Adrenal gland (tissue), 12 donors: ENCODE results near the gene STXBP5. TPM values are rescaled to one million over a fixed set of nuclear protein-coding genes. Genes with fewer than 3 reads are reported as not detected.

ENCODE experiments used
- DNase-seq, 7 donors: peaks; one replicate each; pipeline ENCODE4 v3.0.0-alpha.2; 2019 to 2020
- H3K27ac ChIP-seq, 5 donors: fragments of 200-600 bp; sonication (generic) in 4 of 5; 1 replicate in 3 of 5; 2 replicates in 2 of 5; pipeline versions ENCODE4 v1.5.1 to v1.8.0; 2016 to 2020; ENCODE audit warnings: mild to moderate bottlenecking in 1 of 5
- H3K27me3 ChIP-seq: fragments of 200-600 bp; 2 replicates; pipeline ENCODE4 v1.8.0; 2021
- H3K36me3 ChIP-seq, 2 donors: fragments of 200-600 bp; replicated peaks in 1 of 2; 1 replicate in 1 of 2; 2 replicates in 1 of 2; pipeline versions ENCODE4 v1.5.1 to v1.8.0; 2018 to 2022
- H3K4me1 ChIP-seq, 2 donors: fragments of 200-600 bp; replicated peaks in 1 of 2; 1 replicate in 1 of 2; 2 replicates in 1 of 2; pipeline versions ENCODE4 v1.5.1 to v1.8.0; 2018 to 2021
- H3K4me3 ChIP-seq, 4 donors: fragments of 200-600 bp; sonication (generic) in 3 of 4; one replicate each; pipeline ENCODE4 v1.5.1; 2016 to 2018
- H3K9me3 ChIP-seq, 3 donors: fragments of 200-600 bp; sonication (generic) in 1 of 3; replicated peaks in 1 of 3; 1 replicate in 2 of 3; 2 replicates in 1 of 3; pipeline versions ENCODE4 v1.5.1 to v1.8.0; 2016 to 2021
- POLR2A ChIP-seq, 2 donors: fragments of 450-650 bp; IDR thresholded peaks; one replicate each; pipeline ENCODE4 v1.6.1; 2017; ENCODE audit warnings: antibody characterized with exemption in 2 of 2, mild to moderate bottlenecking in 2 of 2, moderate library complexity in 1 of 2
- WGBS, 4 donors: extraction: QIAGEN DNeasy Blood & Tissue Kit in 2 of 4; methylation state at CpG; one replicate each; pipeline versions ENCODE4 v1.1.5 to v1.1.7; 2013 to 2017; 5-methylcytosine and 5-hydroxymethylcytosine counted together
- intact Hi-C, 2 donors: fragments of 100-400 bp; cut with DNase I; formaldehyde crosslinking; loops; one replicate each; pipeline versions ENCODE4 v1.14.1 to v1.15.0; 2022 to 2023
- polyA plus RNA-seq, 3 donors: library from polyadenylated mRNA; stranded (reverse); fragments of 200-250 nt in 2 of 3; fragments of 350-450 nt in 1 of 3; fragmentation: Illumina TruSeq in 1 of 3; extraction: RNeasy Lipid Tissue Mini Kit (QIAGEN cat#74804) in 1 of 3; gene quantifications; one replicate each; pipeline ENCODE4 v1.2.3, GENCODE V29; 2013 to 2014
- total RNA-seq, 9 donors: library from RNA; depleted of rRNA in 4 of 9; stranded (reverse); fragments of >200 nt in 4 of 9; fragments of 120-200 nt in 1 of 9; fragmentation: NEBNext Ultra II Directional in 1 of 9; extraction: Animal tissue kit (Norgen Biotek cat#: 25700) in 1 of 9; gene quantifications; one replicate each; pipeline versions ENCODE4 v1.1.0 to v1.2.4, GENCODE V29; 2013 to 2023
- TF ChIP-seq, protein P1 (sequence below), 6 experiments: fragments of 450-650 bp in 4 of 6; fragments of 200-600 bp in 2 of 6; sonication (generic) in 1 of 6; IDR thresholded peaks; 1 replicate in 5 of 6; 2 replicates in 1 of 6; pipeline versions ENCODE4 v1.5.1 to v1.8.0; 2016 to 2021; ENCODE audit warnings: antibody characterized with exemption in 6 of 6, mild to moderate bottlenecking in 2 of 6, moderate library complexity in 1 of 6
- donor health status: healthy with polysubstance abuse.
- donor health status: Bipolar disorder and iron deficiency.
- donor health status: DM: yes; HTN: yes; CAD: no.
- donor health status: DM: no; HTN: no; CAD: no.
- donor health status: DM: no; HTN: no; CAD: no.
- donor health status: DM: yes; HTN: yes; CAD: no.

The STXBP5 gene
- total and polyA plus RNA-seq, 12 donors, result 18.0 to 66.3 (median 30.1) TPM

DNA sequence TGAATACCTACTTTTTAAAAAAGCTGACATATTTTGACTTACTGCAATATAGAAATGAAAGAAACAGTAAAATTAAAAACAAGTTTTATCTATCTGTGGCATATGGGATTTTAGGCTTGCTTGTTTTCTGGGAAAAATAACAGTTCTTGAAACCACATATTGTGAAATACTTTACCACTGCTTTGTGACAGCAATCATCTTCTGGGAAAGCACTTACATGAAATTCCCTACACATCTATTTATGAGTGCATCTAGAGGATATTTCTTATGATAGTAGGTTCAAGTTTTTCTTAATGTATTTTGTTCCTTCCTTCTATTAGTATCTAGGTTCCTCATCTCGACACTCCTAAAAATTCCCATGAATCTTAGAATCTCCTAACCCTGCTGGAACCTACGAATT is 75.2 kb downstream of the STXBP5 start:
- intact Hi-C loops, result no loop called here
- WGBS, 4 donors, result 62 to 85% (median 75%) methylated on average over 2 of the region's 2 CpGs
- peaks cover 0 to 12% of the 10 kb centered on the region in 2 donors for H3K4me1 ChIP-seq
- TF ChIP-seq, protein P1, sequence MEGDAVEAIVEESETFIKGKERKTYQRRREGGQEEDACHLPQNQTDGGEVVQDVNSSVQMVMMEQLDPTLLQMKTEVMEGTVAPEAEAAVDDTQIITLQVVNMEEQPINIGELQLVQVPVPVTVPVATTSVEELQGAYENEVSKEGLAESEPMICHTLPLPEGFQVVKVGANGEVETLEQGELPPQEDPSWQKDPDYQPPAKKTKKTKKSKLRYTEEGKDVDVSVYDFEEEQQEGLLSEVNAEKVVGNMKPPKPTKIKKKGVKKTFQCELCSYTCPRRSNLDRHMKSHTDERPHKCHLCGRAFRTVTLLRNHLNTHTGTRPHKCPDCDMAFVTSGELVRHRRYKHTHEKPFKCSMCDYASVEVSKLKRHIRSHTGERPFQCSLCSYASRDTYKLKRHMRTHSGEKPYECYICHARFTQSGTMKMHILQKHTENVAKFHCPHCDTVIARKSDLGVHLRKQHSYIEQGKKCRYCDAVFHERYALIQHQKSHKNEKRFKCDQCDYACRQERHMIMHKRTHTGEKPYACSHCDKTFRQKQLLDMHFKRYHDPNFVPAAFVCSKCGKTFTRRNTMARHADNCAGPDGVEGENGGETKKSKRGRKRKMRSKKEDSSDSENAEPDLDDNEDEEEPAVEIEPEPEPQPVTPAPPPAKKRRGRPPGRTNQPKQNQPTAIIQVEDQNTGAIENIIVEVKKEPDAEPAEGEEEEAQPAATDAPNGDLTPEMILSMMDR (IDR thresholded peaks at IDR 0.05), result no peak
- no peak for TF ChIP-seq POLR2A (IDR thresholded peaks at IDR 0.05)
- H3K4me3 ChIP-seq, result no peak overlapping the region
- peaks cover 0 to 4% of the 10 kb centered on the region in 2 donors for H3K36me3 ChIP-seq
- DNase-seq, result no peak
- H3K27ac ChIP-seq, result no peak overlapping the region
- H3K9me3 ChIP-seq, result no peaks in the 10 kb centered on the region
- no peaks in the 10 kb centered on the region for H3K27me3 ChIP-seq

DNA sequence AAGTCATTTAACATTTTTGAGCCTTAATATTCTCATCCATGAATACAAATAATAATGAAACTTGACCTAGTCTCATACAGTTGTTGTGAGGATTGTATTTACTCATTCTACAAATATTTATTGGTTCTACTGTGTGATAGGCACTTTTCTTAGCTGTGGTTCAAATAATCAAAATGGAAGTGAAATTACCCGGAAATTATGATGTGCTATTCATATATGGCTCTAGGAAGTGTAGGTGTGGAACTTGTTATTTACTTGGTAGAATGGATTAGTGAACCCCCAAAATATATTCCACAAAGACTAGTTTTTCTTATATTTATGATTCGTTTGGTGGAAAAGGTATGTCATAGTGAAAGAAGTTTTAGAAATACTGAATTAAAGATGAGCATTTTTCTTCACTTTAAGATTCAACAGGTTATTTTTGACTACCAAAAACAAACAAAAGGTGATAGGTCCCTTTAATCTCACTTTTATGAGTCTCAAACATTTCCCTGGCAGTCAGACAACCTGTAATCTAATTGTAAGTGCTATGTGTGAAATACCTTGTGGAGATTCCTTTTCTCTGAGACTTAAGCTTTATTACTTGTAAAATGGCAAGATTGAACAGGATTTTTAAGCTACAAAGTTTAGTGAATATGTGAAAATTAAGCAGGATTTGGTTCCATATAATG is 77.8 kb downstream of the STXBP5 start:
- H3K36me3 ChIP-seq, result peaks cover 0 to 4% of the 10 kb centered on the region in 2 donors

DNA sequence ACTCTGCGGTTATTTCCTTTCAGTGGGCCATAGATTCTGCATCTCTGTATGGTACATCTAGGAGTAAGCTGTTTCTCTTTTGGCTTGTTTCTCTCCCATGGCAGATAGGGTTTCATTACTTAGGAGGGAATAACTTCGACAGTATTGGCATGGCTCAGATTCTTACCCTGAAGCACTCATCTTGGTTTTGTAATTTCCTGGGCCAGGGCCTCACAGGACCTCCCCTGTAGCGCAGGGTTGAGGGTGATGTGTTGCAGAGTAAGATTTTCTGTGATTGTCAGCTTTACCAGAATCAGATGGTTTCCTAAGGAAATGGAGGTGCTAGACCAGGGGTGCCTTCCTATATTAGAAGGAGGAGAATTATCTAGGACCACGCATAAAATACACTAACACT is 78.3 kb downstream of the STXBP5 start:
- 92 to 97% (median 95%) methylated on average over 4 of the region's 4 CpGs for whole genome bisulfite sequencing, 4 donors
- Histone ChIP-seq H3K9me3 (no peaks in the 10 kb centered on the region), H3K36me3 (peaks cover 0 to 4% of the 10 kb centered on the region in 2 donors), H3K27ac (no peak overlapping the region), H3K4me3 (no peak overlapping the region), H3K27me3 (no peaks in the 10 kb centered on the region), H3K4me1 (peaks cover 0 to 26% of the 10 kb centered on the region in 2 donors)
- TF ChIP-seq, protein P1 (IDR thresholded peaks at IDR 0.05), result no peak
- TF ChIP-seq POLR2A (IDR thresholded peaks at IDR 0.05), result no peak
- no peak for DNase-seq
- intact Hi-C loops, result loop anchor here in 1 of 2 donors (10.0 kb wide), 1 partner anchor 428 kb away; no protein-coding TSS in a partner anchor

More for the DNA sequence above, 77.8 kb downstream of the STXBP5 start:
- DNase-seq, result no peak
- Histone ChIP-seq H3K4me3 (no peak overlapping the region), H3K4me1 (peaks cover 0 to 26% of the 10 kb centered on the region in 2 donors), H3K27me3 (no peaks in the 10 kb centered on the region), H3K27ac (no peak overlapping the region), H3K9me3 (no peaks in the 10 kb centered on the region)
- 95 to 99% (median 95%) methylated on average over 2 of the region's 2 CpGs for WGBS, 4 donors
- TF ChIP-seq POLR2A (IDR thresholded peaks at IDR 0.05), result no peak
- TF ChIP-seq, protein P1 (IDR thresholded peaks at IDR 0.05), result no peak
- intact Hi-C loops, result loop anchor here in 1 of 2 donors (10.0 kb wide), 1 partner anchor 427 kb away; no protein-coding TSS in a partner anchor

DNA sequence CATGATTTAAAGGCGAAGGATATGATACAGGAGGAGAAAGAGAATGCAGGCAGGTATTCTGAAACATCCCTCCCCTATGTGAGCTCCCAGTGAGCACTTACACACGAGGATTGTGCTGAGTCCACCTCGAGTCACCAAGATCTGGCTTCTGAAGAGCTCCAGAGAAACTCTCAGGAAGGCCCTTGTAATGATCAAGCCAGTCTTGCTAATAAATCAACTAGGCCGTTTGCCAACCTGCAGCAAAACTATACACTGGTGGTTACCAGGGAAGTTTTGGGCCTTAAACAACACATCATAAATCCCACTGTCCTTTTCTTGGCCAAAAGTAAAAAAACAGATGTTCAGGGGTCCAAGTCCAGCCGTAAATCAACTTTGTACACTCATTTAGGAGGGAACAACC is 79.2 kb downstream of the STXBP5 start:
- H3K27ac ChIP-seq, result peak overlapping the region in 1 of 5 donors; percentile 6
- H3K9me3 ChIP-seq, result no peaks in the 10 kb centered on the region
- DNase-seq, result no peak
- intact Hi-C loops, result loop anchor here in 1 of 2 donors (10.0 kb wide), 1 partner anchor 429 kb away; no protein-coding TSS in a partner anchor
- H3K27me3 ChIP-seq, result no peaks in the 10 kb centered on the region
- peaks cover 6 to 26% of the 10 kb centered on the region in 2 donors for H3K4me1 ChIP-seq
- H3K4me3 ChIP-seq, result no peak overlapping the region
- TF ChIP-seq POLR2A (IDR thresholded peaks at IDR 0.05), result no peak
- TF ChIP-seq, protein P1 (IDR thresholded peaks at IDR 0.05), result no peak
- WGBS, 4 donors, result 56 to 66% (median 61%) methylated on average over 5 of the region's 5 CpGs
- H3K36me3 ChIP-seq, result peaks cover 0 to 4% of the 10 kb centered on the region in 2 donors
